Stimulated activated CD4-positive, alpha-beta T cell treated with anti-CD3 and anti-CD28 coated beads, Interleukin-2, amount 100 ng/mL, for 48 hours (primary cell): ENCODE measurements around the gene RGS8.

Source experiments
- DNase-seq, 2 donors: peaks; one replicate each; pipeline ENCODE4 v3.0.0-alpha.2; 2020

Gene RGS8

DNA sequence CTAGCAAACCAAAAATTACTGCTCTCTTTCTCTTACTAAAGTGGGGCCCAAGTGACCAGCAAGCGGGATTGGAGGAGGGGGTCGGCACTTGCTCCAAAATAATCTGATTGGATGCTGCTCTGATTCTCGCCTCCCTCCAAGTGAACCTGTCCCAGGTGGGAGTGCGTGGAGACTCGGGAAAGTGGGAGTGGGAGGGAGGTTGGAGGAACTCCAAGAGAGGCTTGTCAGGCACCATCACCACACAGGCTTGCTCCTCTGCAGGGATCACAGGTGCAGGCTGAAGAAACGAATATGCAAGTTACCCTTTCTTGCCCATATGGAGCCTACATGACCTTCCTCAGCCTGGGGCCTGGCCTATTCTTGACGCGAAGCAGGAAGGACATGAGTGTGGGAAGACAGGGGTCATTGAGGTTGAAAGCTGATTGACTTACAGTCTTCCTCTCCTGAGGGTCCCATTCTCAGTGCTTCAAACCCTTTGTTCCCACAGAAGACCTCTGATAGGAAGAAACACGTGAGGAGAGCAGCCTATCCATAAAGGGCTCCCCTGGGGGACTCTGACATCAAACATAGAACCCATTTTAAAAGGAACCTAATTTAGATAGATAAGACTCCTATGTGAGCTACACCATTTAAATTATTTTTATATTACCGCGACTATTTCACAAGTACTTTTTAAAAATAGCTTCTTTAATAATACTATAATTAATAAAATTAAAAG, 14.2 kb downstream of the RGS8 start:
- DNase-seq = no peak

- DNase-seq = no peak
Observed at GRCh38 chr1:182669266-182669665, 15.1 kb downstream of the RGS8 start.

- no peak for DNase-seq
Observed at GRCh38 chr1:182668521-182669054, 15.8 kb downstream of the RGS8 start.

DNA sequence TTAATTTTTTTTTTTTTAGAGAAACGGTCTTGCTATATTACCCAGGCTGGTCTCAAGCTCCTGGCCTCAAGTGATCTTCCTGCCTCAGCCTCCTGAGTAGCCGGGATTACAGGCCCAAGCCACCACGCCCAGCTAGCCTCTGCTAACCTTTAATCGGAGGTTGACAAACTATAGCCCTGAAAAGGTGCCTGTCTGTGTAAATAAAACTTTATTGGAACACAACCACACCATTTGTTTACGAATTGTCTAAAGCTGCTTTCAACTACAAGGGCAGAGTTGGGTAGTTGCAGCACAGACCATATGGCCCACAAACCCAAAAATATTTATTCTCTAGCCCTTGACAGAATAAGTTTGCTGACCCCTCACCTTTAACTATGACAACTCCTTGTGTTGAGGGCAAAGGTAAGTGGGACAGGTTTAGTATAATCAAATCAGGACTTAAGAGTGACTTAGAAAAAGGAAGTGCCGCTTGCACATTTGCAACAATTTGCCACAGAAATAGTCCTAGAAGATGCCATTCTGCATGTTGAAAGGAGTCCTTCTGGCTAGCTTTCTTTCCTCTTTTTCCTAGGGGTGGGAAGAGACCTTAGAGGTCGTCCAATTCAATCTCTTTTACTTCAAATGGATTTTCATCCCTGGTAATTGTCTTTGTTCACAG, 16.4 kb downstream of the RGS8 start:
- DNase-seq = no peak

DNA sequence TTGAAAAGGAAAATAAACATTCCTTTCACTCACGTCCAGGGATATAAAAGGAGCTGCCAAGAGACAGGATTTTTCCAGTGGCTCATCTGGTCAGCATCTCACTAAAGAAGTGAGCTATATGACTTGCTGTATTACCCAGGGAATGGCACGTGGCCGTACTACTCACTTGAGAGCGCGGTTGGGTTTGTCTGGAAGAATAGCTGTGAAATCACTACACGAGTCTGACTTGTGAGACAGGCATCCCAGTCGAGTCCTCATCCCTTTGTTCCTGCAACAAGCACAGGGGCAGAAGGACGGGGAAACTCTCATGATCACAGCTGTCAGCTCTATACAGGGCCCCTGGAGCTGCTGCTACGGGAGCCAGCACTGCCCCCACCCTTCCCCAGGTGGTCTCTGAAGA, 17.7 kb downstream of the RGS8 start:
- no peak for DNase-seq

DNA sequence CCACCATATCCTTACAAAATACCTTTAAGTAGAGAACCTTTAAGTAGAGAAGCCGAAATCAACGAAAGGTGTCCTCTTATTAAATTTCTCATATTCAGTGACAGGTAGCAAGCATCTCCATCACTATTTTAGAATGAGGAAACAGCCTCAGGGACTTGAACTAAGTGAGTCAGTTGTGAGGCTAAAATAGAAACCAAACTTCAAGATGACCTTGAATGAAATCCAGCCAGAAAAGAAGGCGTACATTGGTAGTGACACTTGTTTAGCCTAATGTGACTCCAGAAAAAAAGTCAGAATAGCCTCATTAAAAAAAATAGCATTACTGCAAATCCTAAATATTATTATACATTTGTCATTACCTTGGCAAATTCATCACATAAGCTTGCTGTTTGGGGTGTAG, 20.1 kb downstream of the RGS8 start:
- DNase-seq = no peak

DNA sequence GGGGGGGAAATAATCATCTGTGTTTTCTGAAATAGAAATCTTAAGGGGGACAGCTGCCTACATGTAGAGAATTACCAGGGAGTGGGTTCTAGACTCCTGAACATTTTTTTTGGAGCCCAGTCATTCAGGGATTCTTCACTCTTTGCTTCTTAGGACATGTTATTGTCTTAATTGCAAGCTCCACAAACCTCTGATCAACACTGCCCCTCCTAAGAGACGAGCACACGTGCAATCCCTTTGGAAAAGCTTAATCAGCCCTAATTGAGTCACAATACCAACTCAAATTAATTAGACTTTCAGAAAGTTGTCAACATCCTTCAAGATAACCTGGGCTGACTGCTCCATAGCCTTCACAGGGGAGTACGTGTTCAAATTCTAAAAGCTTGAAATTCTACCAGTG, 21.4 kb downstream of the RGS8 start:
- DNase-seq = no peak

GRCh38 chr1:182662121-182662890, 22.1 kb downstream of the RGS8 start:
- DNase-seq = no peak

DNA sequence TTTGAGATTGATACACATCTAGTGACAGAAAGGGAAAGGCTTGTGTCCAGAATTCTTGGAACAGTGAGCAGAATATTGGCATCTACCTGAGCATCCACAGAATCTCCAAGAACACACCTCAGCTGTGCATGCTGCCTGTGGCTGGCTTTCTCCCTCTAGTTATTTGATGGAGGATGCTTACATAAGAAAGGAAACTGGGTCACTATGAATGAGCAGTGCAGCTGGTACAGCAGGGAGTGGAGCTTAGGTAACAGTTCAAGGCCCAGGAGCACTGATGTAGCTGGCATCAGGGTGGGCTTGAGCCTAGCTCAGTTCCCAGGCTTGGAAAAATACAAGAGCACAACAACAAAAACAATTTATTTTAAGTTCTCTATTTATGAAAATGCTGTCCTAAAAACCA, 26.3 kb downstream of the RGS8 start:
- no peak for DNase-seq

DNA sequence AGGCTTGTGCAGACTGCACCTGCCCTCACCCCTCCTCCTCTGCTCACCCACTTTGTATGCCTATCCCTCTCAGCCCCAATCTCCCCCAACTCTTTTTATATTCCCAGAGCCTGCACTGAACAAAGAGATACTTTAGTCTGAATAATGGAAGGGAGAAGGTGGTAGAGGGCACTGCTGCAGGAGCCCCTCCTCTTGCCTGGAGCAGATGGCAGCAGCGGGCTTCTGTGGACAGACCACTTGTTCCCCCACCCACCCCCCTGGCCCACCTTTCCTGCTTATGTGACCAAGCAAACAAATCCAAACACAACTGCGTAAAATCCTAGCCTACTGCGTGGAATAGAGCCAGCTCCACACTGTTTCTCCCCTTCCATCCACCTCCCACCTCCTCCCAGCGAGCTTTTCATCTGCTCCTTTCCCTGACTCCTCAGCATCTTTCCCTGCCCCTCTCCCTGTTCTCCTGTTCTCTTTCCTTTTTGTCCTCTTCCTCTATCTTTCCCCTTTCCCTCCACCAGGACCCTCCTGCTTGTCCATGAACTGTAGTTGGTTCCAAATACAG, 27.5 kb downstream of the RGS8 start:
- DNase-seq = no peak

- no peak for DNase-seq
Observed at GRCh38 chr1:182653986-182654385, 30.4 kb downstream of the RGS8 start.

DNA sequence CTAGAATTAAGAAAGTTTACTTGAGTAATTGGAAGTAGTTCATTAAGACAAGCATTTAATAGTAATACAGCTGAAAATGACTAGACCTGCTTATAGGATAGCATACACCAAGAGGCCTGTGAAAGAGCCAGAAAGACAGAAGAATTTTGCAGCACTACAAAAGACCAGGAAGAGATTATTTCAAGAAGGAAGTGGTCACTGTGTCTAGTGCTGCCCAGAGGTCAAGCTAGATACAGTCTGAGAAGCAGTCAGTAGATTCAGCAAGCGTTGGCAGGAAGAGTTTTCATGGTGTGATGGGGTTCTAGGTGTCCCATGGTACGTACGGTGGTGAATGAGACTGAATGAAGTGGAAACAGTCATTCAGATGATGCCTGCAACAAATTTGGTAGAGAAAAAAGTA, 31.5 kb downstream of the RGS8 start:
- DNase-seq = no peak

GRCh38 chr1:182651339-182651724, 33.1 kb downstream of the RGS8 start:
- DNase-seq = no peak

DNA sequence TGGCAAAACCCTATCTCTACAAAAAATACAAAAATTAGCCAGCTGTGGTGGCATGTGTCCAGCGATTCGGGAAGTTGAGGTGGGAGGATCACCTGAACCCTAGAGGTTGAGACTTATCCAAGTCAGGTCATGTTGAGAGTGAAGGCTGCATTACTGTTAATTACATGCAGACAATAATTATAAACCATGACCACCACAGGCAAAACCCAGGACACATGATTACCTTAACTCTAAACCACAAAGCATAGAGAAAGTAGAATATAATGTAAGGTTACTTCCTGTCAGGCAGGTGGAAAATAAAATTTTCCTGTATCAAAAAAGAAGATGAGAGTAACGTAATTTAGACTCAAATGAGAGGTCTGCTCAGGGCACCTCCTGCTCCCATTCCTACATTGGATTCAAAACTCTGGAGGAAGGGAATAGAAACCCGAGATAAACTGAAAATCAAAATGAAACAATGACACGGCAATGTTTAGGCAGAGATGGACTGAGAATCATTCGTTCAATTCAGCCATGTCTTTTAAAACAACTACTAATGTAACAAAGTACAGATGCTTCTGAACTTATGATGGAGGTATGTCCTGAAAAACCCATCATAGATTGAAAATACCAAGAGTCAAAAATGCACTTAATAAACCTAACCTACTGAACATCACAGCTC, 33.6 kb downstream of the RGS8 start:
- no peak for DNase-seq

DNA sequence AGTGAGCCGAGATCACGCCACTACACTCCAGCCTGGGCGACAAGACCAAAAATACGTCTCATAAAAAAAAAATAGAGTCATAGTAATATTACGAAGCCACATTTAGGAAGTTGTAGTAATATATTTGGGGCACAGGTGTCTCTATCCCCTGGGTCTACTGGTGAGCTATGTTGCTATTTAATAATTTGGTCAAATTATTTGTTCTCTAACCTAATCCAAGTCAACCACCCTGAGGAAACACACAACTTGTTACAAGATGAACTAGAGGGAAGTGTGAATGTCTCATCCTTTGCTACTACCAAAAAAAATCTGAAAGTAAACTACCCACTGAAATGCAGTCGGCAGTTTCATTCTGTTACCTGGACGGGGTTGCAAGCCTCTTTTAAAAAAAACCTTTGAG, 35.3 kb downstream of the RGS8 start:
- no peak for DNase-seq

DNA sequence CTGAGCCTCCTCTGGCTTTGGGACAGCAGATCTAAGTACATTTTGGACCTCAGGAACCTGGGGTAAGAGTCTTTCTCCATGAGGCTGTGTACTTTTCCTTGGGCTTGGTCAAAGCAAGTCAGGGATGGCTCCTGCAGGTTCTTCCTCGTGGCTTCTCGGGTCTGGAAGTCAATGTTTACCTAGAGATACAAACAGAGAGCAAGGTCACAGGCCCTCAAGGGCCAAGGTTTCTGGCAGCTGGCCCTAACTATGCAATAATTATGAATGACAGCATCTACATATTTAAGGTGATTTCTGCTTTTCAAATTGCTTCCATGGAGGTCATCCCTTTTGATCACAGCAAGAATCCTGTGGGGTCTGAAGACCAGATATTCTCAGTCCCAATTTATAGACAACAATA, 37.6 kb downstream of the RGS8 start:
- DNase-seq = no peak

- DNase-seq = no peak
Observed at GRCh38 chr1:182644886-182645285, 39.5 kb downstream of the RGS8 start.

- no peak for DNase-seq
Observed at GRCh38 chr1:182643699-182644098, 40.7 kb downstream of the RGS8 start.

DNA sequence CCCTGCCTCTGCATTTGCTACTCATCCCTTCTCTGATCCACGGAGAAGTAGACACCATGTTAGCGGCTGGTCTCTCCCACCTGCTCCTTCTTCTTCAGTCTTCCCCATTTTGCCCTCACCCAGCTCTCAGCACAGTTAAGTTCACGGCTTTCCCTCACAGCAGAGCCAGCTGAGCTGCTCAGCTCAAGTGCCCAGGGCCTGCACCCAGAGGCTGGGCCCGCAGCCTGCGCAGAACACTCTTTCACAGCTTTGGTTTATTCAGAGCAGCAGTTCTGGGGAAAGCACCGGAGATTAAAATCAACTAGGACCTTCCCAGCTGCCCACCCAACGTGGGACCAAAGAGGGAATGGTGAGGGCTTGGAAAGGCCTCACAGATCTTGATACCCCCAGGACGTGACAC, 41.9 kb downstream of the RGS8 start:
- DNase-seq = no peak

DNA sequence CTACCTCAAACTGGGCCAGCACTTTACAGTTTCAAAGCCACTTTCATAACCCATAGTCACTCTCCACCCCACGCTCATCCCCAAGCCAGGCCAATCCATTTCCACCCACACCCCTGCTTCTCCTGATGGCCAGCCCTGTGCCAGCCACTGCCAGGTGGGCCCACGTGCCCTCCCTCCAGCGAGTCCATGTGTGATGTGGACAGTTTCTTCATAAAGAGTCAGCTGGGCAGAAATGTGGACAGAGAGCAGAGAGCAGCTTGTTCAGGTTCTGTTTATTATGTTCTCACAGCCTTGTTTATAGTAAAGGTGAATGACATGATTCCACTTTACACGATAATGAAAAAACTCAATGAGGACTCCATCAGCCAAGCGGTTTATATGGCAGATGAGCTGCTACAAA, 42.8 kb downstream of the RGS8 start:
- no peak for DNase-seq

GRCh38 chr1:182639330-182639729, 45.1 kb downstream of the RGS8 start:
- DNase-seq = no peak

DNA sequence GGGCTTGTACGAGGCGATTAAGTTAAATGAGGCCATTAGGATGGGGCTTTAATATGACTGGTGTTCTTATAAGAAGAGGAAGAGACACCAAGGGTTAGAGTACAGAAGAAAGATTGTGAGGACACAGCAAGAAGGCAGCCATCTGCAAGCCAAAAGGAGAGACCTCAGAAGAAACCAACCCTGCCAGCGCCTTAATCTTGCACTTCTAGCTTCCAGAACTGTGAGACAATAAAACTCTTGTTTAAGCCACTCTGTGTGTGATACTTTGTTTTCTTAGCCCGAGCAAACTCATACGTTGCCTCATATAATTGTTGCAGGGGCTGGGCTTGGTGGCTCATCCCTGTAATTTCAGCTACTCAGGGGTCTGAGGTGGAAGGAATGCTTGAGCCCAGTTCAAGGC, 46.6 kb downstream of the RGS8 start:
- no peak for DNase-seq

- no peak for DNase-seq
Observed at GRCh38 chr1:182635871-182636270, 48.5 kb downstream of the RGS8 start.
